IMR-90 (cell line): Measurements from ENCODE around the gene B3GALT4. TPM values are rescaled to one million over a fixed set of nuclear protein-coding genes. Genes with fewer than 3 reads are reported as not detected.

Experiments
- ATAC-seq: fragments of 200-7000 bp; cut with Tn5 transposase; 2 replicates; pipeline ENCODE4 v1.9.1; 2020; ENCODE audit warnings: low read depth, mild to moderate bottlenecking, moderate library complexity
- BruUV-seq: library from RNA; stranded (reverse); fragments of 400-500 nt; replicated peaks from 2 replicates; lab custom pipeline; 2021; lab: Mats Ljungman, UMichigan
- CTCF ChIA-PET: fragments of 300-600 bp; formaldehyde crosslinking; extraction: SDS; loops from one replicate; lab custom pipeline; 2021; ENCODE audit warnings: antibody characterized with exemption; lab: Yijun Ruan, JAX
- POLR2A ChIA-PET: fragments of 300-600 bp; sonication (Branson Sonifier 250); formaldehyde crosslinking; loops from one replicate; lab custom pipeline; 2022; ENCODE audit warnings: antibody characterized with exemption; ENCODE audit not compliant: unreplicated experiment; lab: Charles Lee
- DNase-seq: peaks from one replicate; pipeline ENCODE4 v3.0.0; 2013
- H2AFZ ChIP-seq: replicated peaks from 2 replicates; pipeline ENCODE3; 2013; ENCODE audit warnings: low read length, mild to moderate bottlenecking; ENCODE audit not compliant: poor library complexity
- H2AK5ac ChIP-seq: 2 replicates; pipeline ENCODE4 v1.6.1; 2013; ENCODE audit warnings: low read depth, low read length, inconsistent platforms
- H2AK9ac ChIP-seq: replicated peaks from 2 replicates; pipeline ENCODE3; 2013; ENCODE audit warnings: mild to moderate bottlenecking, low read depth, low read length, moderate library complexity; ENCODE audit not compliant: poor library complexity
- H2BK120ac ChIP-seq: 2 replicates; pipeline ENCODE4 v1.6.1; 2013; ENCODE audit warnings: low read depth, low read length, inconsistent platforms
- H2BK15ac ChIP-seq: 3 replicates; pipeline ENCODE4 v1.6.1; 2013; ENCODE audit warnings: low read depth, low read length, inconsistent platforms
- H2BK20ac ChIP-seq: 2 replicates; pipeline ENCODE4 v1.6.1; 2013; ENCODE audit warnings: low read depth, mild to moderate bottlenecking, inconsistent platforms, low read length, moderate library complexity
- H2BK5ac ChIP-seq: 2 replicates; pipeline ENCODE4 v1.6.1; 2013; ENCODE audit warnings: mild to moderate bottlenecking, low read depth, low read length, inconsistent platforms; ENCODE audit not compliant: poor library complexity, severe bottlenecking
- H3K14ac ChIP-seq: replicated peaks from 2 replicates; pipeline ENCODE4 v1.6.1; 2013; ENCODE audit warnings: low read depth, low read length, inconsistent platforms
- H3K18ac ChIP-seq: 2 replicates; pipeline ENCODE4 v1.6.1; 2013; ENCODE audit warnings: low read depth, low read length, control low read depth
- H3K23ac ChIP-seq: 2 replicates; pipeline ENCODE4 v1.6.1; 2013; ENCODE audit warnings: low read depth, low read length, inconsistent platforms
- H3K27ac ChIP-seq: 2 replicates; pipeline ENCODE4 v1.5.1; 2013; ENCODE audit warnings: mild to moderate bottlenecking, control low read depth, low read length; ENCODE audit not compliant: insufficient read depth
- H3K27me3 ChIP-seq: 2 replicates; pipeline ENCODE4 v1.6.1; 2013; ENCODE audit warnings: low read length; ENCODE audit not compliant: control insufficient read depth, insufficient read depth
- H3K36me3 ChIP-seq: 2 replicates; pipeline ENCODE4 v1.6.1; 2013; ENCODE audit warnings: low read length, mixed read lengths; ENCODE audit not compliant: control insufficient read depth, insufficient read depth
- H3K4ac ChIP-seq: 2 replicates; pipeline ENCODE4 v1.6.1; 2013; ENCODE audit warnings: low read depth, low read length, inconsistent platforms
- H3K4me1 ChIP-seq: 2 replicates; pipeline ENCODE4 v1.6.1; 2013; ENCODE audit warnings: low read length, mixed read lengths; ENCODE audit not compliant: control insufficient read depth, insufficient read depth
- H3K4me2 ChIP-seq: 2 replicates; pipeline ENCODE4 v1.6.1; 2013; ENCODE audit warnings: low read depth, mild to moderate bottlenecking, control low read depth, low read length, moderate library complexity
- H3K4me3 ChIP-seq: 2 replicates; pipeline ENCODE4 v1.5.1; 2013; ENCODE audit warnings: low read depth, mild to moderate bottlenecking, control low read depth, low read length, moderate library complexity; ENCODE audit not compliant: insufficient read depth
- H3K56ac ChIP-seq: 2 replicates; pipeline ENCODE4 v1.6.1; 2013; ENCODE audit warnings: low read length, inconsistent platforms; ENCODE audit not compliant: insufficient read depth; ENCODE audit errors: extremely low read depth
- H3K79me1 ChIP-seq, 2 experiments: 2 replicates each; pipeline ENCODE4 v1.6.1; 2013; ENCODE audit warnings: low read length in 2 of 2, inconsistent platforms in 1 of 2, low read depth in 1 of 2
- H3K9ac ChIP-seq: 2 replicates; pipeline ENCODE4 v1.6.1; 2013; ENCODE audit warnings: low read depth, low read length, control low read depth
- H3K9me1 ChIP-seq: 2 replicates; pipeline ENCODE4 v1.6.1; 2013; ENCODE audit warnings: low read length, inconsistent platforms; ENCODE audit not compliant: insufficient read depth
- H3K9me3 ChIP-seq: 2 replicates; pipeline ENCODE4 v1.6.1; 2013; ENCODE audit warnings: low read length; ENCODE audit not compliant: control insufficient read depth, insufficient read depth
- H4K20me1 ChIP-seq: 2 replicates; pipeline ENCODE4 v1.6.1; 2013; ENCODE audit warnings: low read length, inconsistent platforms; ENCODE audit not compliant: insufficient read depth
- H4K5ac ChIP-seq: 2 replicates; pipeline ENCODE4 v1.6.1; 2013; ENCODE audit warnings: mild to moderate bottlenecking, low read depth, low read length, control low read depth
- H4K8ac ChIP-seq, 2 experiments: 2 replicates each; pipeline ENCODE4 v1.6.1; 2013; ENCODE audit warnings: low read depth in 2 of 2, low read length in 2 of 2, control low read depth in 1 of 2, inconsistent platforms in 1 of 2
- H4K91ac ChIP-seq: 2 replicates; pipeline ENCODE4 v1.6.1; 2013; ENCODE audit warnings: low read depth, low read length, inconsistent platforms; ENCODE audit not compliant: insufficient read depth
- BHLHE40 ChIP-seq: fragments of 150-350 bp; IDR thresholded peaks from 2 replicates; pipeline ENCODE4 v1.6.1; 2016; ENCODE audit warnings: mild to moderate bottlenecking, low read depth, low read length
- CTCF ChIP-seq: conservative IDR thresholded peaks from 2 replicates; pipeline ENCODE4 v1.5.1; 2012; ENCODE audit warnings: mild to moderate bottlenecking, low read depth, low read length, improper control_type of control experiment
- ELK1 ChIP-seq: fragments of 150-350 bp; IDR thresholded peaks from 2 replicates; pipeline ENCODE4 v1.6.1; 2016; ENCODE audit warnings: low read depth, mild to moderate bottlenecking, low read length, moderate library complexity, borderline replicate concordance
- FOS ChIP-seq: fragments of 150-350 bp; IDR thresholded peaks from 2 replicates; pipeline ENCODE4 v1.6.1; 2016; ENCODE audit warnings: low read depth, low read length
- MAFK ChIP-seq: IDR thresholded peaks from 2 replicates; pipeline ENCODE4 v1.6.1; 2012; ENCODE audit warnings: low read depth, low read length, improper control_type of control experiment
- MAZ ChIP-seq: IDR thresholded peaks from 2 replicates; pipeline ENCODE4 v1.6.1; 2012; ENCODE audit warnings: low read depth, mild to moderate bottlenecking, low read length, improper control_type of control experiment, moderate library complexity, borderline replicate concordance
- MXI1 ChIP-seq: IDR thresholded peaks from 2 replicates; pipeline ENCODE4 v1.6.1; 2012; ENCODE audit warnings: low read depth, mild to moderate bottlenecking, low read length, moderate library complexity, borderline replicate concordance
- RAD21 ChIP-seq: IDR thresholded peaks from 2 replicates; pipeline ENCODE4 v1.6.1; 2012; ENCODE audit warnings: low read length, improper control_type of control experiment
- RFX5 ChIP-seq: IDR thresholded peaks from 2 replicates; pipeline ENCODE4 v1.8.0; 2012; ENCODE audit warnings: low read depth, mild to moderate bottlenecking, low read length, moderate library complexity
- WGBS, 2 experiments: methylation state at CpG; one replicate each; pipeline versions ENCODE4 v1.1.5 to v1.1.7; 2013; ENCODE audit warnings: missing lambda C conversion rate in 2 of 2; ENCODE audit not compliant: insufficient read length in 1 of 2; ENCODE audit errors: extremely low coverage in 2 of 2; 5-methylcytosine and 5-hydroxymethylcytosine counted together
- dilution Hi-C: fragments of 300-500 bp; cut with HindIII; formaldehyde crosslinking; loops from one replicate; pipeline ENCODE4 v1.14.3; 2018; ENCODE audit warnings: low sequenced_read_pairs; ENCODE audit not compliant: unreplicated experiment
- in situ Hi-C: fragments of 300-500 bp; cut with MboI; formaldehyde crosslinking; loops from 3 replicates; pipeline ENCODE4 v1.14.3; 2019; ENCODE audit warnings: low sequenced_read_pairs, inconsistent platforms, mixed read lengths
- intact Hi-C: fragments of 100-400 bp; cut with micrococcal nuclease; formaldehyde crosslinking; loops from 2 replicates; pipeline ENCODE4 v1.10.0; 2022
- polyA plus RNA-seq, 3 experiments: library from polyadenylated mRNA; depleted of rRNA; stranded (reverse); fragments of >200 nt; gene quantifications; 2 replicates each; pipeline ENCODE4 v1.2.3, GENCODE V29; 2012; ENCODE audit warnings: low replicate concordance in 1 of 3
- total RNA-seq: library from RNA; depleted of rRNA; stranded (reverse); fragments of >200 nt; gene quantifications from 2 replicates; pipeline ENCODE4 v1.2.3, GENCODE V29; 2012

Gene B3GALT4
- total and polyA plus RNA-seq, 2 of the 4 experiments (the other 2 are of a cell fraction) = 0.70 to 0.72 TPM

GRCh38 chr6:33317419-33317668 is 40.4 kb downstream of the B3GALT4 start:
- in situ Hi-C loops = no loop called here
- Histone ChIP-seq H3K56ac (no peak overlapping the region), H3K27ac (no peak overlapping the region), H2BK20ac (no peak overlapping the region), H2BK120ac (no peak overlapping the region), H3K79me1 (peaks cover 38 to 85% of the 10 kb centered on the region in 2 experiments), H3K9me1 (peaks cover 22% of the 10 kb centered on the region), H3K23ac (no peak overlapping the region), H3K4me3 (peak overlapping the region; percentile 55), H2AFZ (no peak overlapping the region), H3K36me3 (peaks cover 28% of the 10 kb centered on the region), H2BK15ac (no peak overlapping the region), H2AK5ac (no peak overlapping the region), H3K18ac (no peak overlapping the region), H2AK9ac (no peak overlapping the region), H3K4me1 (peaks cover 37% of the 10 kb centered on the region), H4K91ac (no peak overlapping the region), H3K9me3 (no peaks in the 10 kb centered on the region), H3K4ac (no peak overlapping the region), H3K14ac (no peak overlapping the region), H3K27me3 (no peaks in the 10 kb centered on the region), H4K5ac (no peak overlapping the region), H2BK5ac (no peak overlapping the region), H4K20me1 (peaks cover 14% of the 10 kb centered on the region), H3K9ac (no peak overlapping the region), H3K4me2 (peak overlapping the region; percentile 70), H4K8ac (0 out of 4 replicates have a peak overlapping the region, but pooled peaks of 1 of the 2 experiments have one; percentile 19)
- POLR2A ChIA-PET = interaction anchor here (0.7 to 1.5 kb wide), 2 partner anchors 28 to 63 kb away, joined by 3 to 6 read pairs; partner anchors contain the start of genes PFDN6 and WDR46
- TF ChIP-seq MAFK (no peak), RAD21 (no peak), BHLHE40 (no peak), MAZ (no peak), MXI1 (no peak), ELK1 (no peak), RFX5 (no peak), CTCF (no peak), FOS (no peak)
- intact Hi-C loops = no loop called here
- no TSS peak for BruUV-seq
- ATAC-seq (no peak), DNase-seq (no peak)
- dilution Hi-C loops = no loop called here
- 0% methylated on average over 2 of the region's 27 CpGs; no CpG with 5 or more reads in 1 of the 2 experiments for WGBS, 2 experiments
- CTCF ChIA-PET = interaction anchor here (0.5 kb wide), 1 partner anchor 68 kb away, joined by 3 read pairs; no protein-coding TSS in a partner anchor
